GM18907 (cell line): ENCODE data around the gene TMEM219.
"Not testable (repeated sequence)": the region's sequence is repeated elsewhere in the genome, so short reads cannot be mapped to it uniquely, and the experiment has no call there.

Experiments used
- ATAC-seq: cut with Tn5 transposase; IDR thresholded peaks from one replicate; pipeline ENCODE4 v1.9.1; 2021; ENCODE audit warnings: mild to moderate bottlenecking, moderate library complexity; ENCODE audit not compliant: unreplicated experiment

TMEM219 gene

DNA sequence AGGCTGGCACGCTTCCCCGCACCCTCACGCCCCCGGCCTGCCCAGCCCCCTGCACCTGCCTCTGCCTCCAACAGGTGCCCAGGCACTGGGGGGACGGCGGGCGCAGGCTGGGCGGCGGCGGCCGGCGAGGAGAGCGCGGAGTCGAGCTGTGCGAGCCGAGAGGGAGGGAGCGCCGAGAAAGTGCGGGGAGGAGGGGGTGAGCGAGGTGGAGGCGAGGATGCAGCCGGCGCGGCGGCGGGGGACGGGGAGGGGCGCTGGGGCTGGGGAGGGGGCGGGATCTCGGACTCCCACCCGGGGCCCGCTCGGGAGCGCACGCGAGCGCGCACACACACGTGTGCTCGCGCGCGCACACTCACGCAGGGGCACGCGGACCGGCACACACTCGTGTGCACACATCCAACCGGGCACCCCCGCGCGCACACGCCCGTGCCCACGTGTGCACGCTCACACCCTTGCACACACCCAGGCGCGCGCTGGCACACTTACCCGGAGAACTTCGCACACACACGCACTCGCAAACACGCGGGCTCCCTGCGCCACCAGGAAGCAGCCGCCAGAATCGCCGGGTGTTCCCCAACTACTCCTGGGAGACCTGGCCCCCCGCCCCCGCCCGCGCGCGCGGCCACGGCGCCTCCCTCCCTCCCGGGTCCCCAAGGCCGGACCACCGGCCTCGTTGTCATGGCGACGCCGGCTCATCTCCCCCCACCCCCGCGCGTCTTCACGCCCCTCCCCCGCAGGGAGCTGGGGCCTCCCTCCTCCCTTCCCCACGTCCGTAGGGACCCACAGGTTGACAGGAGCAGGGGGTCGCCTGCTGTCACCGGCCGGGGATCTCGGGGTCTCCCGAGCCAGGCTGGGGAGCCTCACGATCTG, 49.2 kb downstream of the TMEM219 start, which contains the start of gene DOC2A:
TSS of gene DOC2A (minus strand) at position 184 of the 870 bp plus-strand sequence. CDS start 805 bp downstream, outside the sequence.
- no peak for ATAC-seq

DNA sequence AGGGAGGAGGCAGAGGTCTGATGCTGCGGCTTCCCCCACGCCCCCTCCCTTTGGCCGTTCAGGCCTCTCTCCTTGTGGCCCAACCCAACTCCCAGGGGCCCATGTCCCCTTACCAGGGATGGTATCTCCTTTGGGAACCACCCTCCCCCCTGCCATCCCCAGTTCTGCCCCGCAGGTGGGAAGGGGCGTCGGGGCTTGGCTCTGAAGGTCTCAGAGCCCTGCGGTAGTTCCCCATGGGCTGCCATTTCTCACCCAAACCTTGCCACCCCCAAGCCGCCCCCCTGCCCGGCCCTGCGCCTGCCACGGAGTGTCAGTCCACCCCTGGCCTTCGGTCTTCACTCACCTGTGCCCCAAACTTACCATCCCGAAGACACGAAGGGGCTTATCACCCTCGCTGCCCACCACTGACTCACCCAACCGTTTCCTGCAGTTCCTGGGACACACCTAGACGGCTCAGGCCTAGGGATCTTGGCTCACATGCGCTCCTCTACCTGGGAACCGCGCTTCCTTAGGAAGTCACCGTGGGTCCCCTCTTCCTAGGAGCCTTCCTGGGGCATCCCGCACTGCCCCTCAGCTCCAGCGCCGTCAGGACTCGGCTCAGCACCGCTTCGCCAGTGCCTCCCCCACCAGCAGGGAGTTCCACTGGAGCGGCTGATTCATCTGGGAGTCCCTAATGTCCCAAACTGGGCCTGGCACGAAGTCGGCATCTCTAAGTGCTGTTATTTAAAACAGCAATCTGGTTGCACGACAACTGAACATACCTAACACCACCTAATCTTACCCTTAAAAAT, 50.0 kb downstream of the TMEM219 start:
- ATAC-seq = no peak

DNA sequence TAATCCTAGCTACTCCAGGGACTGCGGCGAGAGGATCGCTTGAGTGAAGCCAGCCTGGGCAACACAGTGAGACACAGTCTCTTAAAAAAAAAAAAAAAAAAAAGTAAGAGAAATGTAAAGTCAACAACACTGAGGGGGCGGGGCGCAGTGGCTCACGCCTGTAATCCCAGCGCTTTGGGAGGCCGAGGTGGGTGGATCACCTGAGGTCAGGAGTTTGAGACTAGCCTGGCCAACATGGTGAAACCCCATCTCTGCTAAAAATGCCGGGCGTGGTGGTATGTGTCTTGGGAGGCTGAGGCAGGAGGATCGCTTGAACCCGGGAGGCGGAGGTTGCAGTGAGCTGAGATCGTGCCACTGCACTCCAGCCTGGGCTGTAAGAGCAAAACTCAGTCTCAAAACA, 50.7 kb downstream of the TMEM219 start:
- ATAC-seq = not testable (repeated sequence)

DNA sequence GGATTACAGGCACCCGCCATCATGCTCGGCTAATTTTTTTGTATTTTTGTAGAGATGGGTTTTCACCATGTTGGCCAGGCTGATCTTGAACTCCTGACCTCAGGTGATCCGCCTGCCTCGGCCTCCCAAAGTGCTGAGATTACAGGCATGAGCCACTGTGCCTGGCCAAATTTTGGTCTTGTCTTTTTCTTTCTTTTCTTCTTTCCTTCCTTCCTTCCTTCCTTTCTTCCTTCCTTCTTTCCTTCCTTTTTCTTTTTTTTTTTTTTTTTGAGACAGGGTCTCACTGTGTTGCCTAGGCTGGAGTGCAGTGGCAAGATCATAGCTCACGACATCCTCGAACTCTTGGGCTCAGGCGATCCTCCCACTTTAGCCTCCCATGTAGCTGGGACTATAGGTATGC, 53.6 kb downstream of the TMEM219 start:
- not testable (repeated sequence) for ATAC-seq

DNA sequence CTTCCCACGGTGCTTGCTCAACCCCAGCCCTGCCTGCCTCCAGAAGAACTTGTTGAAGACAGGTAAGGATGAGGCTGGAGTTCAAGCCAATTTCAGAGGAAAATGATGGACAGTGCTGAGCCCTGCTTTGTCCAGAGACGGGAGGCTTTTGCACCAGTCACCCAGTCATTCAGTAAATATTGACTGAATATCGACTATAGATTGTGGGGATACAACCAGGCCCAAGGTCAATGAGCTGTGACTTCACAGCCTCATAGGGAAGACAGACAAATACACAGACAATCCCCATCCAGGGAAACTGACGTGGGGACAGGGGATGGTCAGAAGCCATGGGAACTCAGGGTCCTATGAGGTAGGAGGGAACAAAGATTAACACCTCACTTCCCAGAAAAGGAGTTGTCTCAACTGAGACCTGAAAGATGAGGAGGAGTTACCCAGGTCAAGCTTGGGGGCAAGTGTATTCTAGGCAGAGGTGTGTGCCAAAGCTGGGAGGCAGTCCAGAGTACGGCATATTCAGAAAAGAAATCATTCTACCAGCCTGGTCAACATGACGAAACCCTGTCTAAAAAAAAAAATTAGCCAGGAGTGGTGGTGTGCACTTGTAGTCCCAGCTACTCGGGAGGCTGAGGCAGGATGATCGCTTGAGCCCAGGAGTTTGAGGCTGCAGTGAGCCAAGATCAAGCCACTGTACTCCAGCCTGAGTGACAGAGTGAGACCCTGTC, 54.8 kb downstream of the TMEM219 start:
- ATAC-seq = no peak

DNA sequence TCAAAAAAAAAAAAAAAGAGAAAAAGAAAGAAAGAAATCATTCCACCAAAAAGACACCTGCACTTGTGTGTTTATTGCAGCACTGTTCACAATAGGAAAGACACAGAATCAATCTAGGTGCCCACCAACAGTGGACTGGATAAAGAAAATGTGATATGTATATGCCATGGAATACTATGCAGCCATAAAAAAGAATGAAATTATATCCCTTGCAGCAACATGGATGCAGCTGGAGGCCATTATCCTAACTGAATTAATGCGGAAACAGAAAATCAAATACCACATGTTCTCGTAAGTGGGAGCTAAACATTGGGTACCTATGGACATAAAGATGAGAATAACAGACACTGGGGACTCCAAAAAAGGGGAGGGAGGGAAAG, 55.4 kb downstream of the TMEM219 start:
- no peak for ATAC-seq

DNA sequence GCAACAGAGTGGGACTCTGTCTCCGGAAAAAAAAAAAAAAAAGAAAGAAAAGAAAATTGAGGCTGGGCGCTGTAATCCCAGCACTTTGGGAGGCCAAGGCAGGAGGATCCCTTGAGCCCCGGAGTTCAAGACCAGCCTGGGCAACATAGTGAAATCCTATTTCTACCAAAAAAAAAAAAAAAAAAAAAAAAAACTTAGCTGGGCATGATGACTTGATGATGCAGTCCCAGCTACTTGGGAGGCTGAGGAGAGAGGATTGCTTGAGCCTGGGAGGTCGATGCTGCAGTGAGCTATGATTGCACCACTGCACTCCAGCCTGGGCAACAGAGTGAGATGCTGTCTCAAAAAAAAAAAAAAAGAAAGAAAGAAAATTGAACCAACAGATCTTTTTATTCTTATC, 56.1 kb downstream of the TMEM219 start:
- ATAC-seq = not testable (repeated sequence)

DNA sequence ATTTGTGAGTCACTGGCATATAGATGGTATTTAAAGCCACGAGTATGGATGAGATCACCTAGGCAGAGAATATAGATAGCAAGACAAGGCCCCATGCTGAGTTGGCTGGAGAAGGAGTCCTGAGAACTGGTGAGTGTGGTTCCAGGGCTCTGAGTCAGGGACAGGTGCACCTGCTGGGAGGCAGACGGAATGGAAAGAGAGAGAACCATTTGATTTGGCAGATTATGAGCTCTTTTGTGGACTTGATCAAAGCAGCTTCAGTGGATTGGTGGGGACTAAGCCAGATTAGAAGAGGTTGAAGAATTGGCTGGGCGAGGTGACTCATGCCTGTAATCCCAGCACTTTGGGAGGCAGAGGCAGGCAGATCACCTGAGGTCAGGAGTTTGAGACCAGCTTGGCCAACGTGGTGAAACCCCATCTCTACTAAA, 56.9 kb downstream of the TMEM219 start:
- no peak for ATAC-seq
